HG03432 (cell line): ENCODE data around the gene MYO5A.

Source experiments
- ATAC-seq: cut with Tn5 transposase; IDR thresholded peaks from one replicate; pipeline ENCODE4 v1.9.1; 2021; ENCODE audit warnings: mild to moderate bottlenecking, moderate library complexity; ENCODE audit not compliant: unreplicated experiment

MYO5A gene

DNA sequence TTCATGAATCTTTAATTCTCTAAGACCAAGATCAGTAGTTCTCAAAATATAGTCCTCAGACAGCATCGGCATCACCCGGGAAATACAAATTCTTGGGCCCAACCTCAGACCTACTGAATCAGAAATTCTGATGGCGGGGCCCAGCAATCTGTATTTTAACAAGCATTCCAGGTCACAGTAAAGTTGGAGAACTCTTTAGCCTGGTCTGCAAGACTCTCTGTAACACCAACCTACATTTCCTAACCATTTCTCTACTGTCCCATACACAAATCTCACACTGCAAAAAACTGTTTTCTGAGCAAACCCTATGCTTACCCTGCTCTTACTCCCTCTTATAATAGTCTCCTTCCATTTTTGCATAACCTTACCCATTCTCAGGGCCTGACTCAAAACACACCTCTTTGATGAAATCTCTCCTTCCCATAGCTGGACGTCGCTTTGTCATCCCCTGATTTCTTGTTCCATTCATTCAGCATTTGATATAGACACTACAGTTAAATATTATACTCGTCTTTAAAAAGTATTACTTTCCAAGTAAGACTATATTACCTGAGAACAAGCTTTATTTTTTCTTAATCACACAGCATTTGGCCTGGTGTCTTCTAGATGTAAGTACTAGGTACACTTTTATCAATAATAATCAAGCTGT, 149.8 kb downstream of the MYO5A start:
- peak; percentile 63 for ATAC-seq

DNA sequence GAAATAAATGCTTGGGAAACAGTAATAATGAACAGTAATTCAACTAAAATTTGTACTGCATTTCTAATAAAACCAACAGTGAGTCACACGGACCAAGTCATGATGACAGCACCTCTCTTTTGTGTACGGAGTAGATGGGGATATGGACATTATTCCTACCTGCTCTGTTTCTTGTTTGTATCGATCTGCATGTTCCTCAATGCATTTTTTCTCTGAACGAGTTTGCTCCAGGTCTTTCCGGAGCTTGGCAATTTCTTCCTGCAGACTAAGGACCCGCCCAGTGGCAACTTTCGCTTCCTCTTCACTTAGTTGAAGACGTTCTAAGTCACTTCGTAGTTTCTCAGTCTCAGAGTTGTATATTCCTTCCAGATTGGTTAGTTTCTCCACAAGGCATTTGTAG, 158.7 kb downstream of the MYO5A start:
- ATAC-seq: peak; percentile 45

DNA sequence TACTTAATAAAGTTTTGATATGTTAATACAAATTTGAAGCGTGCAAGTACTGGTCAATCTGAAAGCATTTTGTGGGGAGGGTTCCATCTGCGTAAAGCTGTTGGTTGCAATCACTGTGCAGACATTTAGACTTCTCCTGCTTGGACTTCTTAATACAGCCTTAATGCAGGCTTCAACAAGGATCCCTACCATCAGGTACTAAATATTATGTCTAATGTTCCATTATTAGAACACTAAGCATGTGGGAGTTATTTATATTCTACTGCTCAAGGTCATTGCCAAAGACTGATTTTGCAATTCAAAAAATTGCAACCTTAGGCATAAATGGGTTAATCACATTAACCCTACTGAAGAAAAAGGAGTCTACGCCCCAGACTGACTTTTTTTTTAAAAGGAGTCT, 159.2 kb downstream of the MYO5A start:
- ATAC-seq: no peak

DNA sequence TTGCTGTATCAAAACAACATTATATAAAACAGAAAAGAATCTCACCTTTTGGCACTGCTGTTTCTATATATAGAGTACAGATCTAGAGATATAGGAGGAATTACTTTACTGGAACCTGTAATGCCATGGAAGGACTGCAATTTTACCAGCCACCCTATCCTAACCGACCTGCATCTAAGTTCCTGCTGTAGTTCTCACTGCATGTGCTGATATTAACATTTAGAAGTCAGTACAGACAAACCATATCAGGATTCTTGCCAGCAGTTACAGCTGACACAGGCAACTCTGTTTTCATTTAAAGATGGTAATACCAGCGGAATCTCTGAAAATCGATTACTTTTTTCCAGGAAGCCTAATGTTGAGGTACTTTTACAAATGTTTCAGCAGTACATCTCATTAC, 159.7 kb downstream of the MYO5A start:
- ATAC-seq: no peak

DNA sequence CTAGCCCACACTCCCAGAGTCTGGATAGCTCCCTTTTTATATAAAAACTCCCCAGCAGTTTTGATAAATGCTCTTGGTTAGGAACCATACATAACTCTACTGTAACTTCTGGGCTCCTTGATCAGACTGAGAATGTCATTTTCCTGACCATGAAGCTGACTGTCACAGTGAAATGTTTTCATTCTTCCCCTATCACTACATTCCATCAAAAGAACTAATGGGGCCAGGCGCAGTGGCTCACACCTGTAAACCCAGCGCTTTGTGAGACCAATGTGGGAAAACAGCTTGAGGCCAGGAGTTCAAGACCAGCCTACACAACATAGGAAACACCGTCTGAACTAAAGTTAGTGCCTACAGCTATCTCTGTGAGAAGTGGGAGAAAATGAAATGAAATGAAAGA, 160.3 kb downstream of the MYO5A start:
- ATAC-seq: no peak

GRCh38 chr15:52362497-52362896, 166.2 kb downstream of the MYO5A start:
- no peak for ATAC-seq

DNA sequence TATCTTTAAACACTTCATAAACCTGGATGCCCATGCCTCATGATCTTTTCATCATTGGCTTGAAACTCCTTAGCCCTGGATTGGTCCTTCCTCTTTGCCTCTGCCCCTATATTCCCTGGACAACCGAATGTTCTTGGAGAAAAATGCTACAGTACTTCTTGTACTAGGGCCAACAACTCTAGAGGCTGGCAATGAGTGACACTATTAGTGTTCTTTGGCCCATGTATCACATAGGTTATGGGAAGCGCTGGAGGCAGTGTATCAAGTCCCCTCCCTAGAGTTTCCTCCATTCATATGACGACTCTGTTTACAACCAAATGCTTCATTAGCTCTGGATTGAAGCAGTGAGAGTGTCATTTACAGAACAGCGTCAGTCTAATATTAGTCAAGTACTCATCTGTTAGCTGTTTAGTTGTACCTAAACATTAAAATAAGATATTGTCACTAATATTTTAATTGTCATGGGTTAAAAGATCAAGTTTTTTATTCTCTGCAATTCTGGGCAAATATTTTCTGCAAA, 166.6 kb downstream of the MYO5A start:
- no peak for ATAC-seq

DNA sequence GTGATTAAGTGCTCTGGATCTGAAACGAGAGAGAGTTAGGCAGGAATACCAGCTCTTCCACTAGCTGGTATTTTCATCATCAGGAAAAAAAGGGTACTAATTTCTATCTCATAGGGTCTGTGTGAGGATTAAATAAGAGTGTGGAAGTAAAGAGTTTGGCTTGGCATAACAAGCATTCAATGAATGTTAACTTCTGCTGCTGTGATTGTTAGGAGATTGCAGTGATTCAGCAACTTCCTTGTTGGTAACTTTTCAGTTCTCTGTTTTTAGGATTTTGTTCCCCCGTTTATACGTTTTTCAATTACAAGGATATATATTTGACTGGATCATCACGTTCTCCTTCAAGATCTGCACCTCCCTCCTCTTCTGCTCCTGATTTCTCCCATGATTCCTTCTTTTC, 167.2 kb downstream of the MYO5A start:
- no peak for ATAC-seq

- no peak for ATAC-seq
Measured at GRCh38 chr15:52360229-52361203, 168.2 kb downstream of the MYO5A start.

DNA sequence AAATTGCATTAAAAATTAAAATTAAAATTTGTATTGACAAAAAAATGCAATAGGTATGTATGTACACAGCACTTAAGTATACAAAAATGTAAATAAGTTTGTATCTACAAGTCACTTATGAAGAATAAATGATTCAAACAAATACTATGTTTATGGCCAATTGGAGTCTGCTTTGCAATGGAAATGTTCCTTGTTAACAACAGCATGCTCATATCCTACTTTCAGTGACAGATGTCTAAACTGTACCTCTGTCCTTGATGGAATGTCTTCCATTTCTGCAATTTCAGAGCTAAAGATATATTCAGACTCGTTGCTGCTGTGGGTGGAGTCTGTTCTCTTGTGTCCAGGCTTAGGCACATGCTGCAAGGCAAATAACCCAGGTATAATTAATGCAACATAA, 169.0 kb downstream of the MYO5A start:
- ATAC-seq: no peak

- no peak for ATAC-seq
Measured at GRCh38 chr15:52357949-52358348, 170.7 kb downstream of the MYO5A start.

GRCh38 chr15:52352086-52352485, 176.6 kb downstream of the MYO5A start:
- ATAC-seq: no peak

DNA sequence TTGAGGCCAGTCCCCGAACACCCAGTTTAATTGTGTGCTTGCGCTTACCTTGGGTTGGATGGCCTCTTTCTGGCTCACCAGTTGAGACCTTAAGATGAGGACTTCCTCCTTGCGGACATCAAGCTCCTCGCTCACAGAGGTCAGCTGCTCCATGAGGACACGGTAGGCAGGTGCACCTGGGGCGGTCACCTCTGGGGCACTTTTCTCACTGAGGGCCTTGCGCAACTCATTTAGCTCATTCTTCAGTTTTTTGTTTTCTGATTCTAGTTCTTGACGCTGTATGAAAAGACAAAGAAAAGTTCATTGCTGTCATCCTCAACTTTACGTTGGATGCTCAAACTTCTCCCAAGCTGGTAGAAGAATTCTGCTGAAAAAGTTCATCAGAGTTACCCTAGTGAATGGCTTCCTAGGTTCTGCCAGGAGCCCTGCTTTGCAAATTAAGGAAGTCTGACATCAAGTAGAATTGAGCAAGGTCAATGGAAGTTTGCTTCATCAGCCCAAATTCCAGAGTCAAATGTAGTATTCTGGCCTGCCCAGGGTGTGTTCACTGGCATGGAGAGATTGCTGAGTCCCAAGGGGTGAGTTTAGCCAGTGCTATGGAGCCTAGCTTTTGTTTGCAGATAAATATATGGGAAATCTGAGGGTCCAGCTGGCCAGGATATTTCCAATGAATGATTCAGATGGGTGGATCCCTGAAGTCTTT, 177.3 kb downstream of the MYO5A start:
- ATAC-seq: no peak

- ATAC-seq: no peak
Measured at GRCh38 chr15:52350423-52350822, 178.3 kb downstream of the MYO5A start.

- no peak for ATAC-seq
Measured at GRCh38 chr15:52349052-52349700, 179.5 kb downstream of the MYO5A start.

DNA sequence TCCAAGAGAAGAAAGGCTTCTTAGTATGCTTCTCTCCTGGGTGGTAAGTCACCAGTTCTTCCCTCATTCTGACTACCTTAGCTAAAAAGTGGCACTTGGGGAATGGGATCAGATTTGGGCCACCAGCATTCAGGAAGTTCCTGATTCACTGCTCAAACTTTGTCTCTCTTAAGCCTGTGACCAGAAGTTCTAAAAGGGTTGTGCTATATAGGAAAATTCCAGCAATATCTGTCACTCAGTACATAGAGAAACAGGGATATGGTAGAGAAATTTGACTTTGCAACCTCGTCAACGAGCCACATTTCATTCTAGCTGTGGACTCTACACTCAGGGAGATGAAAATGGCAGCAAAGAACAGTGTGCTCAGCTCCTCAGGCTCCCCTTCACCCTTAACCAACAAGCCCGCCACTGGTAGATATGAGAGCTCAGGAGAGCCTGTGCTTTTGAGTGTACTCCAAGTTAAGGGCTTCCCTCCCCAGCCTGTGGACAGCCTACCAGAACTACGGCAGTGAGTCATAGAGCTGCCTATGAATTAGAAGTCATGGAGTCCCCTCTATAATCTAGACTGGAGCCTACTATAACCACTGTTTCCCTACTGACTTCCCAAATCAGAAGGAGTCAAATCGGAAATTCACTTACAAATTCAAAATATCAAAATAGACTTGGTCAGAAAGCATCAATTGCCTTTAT, 180.5 kb downstream of the MYO5A start:
- ATAC-seq: no peak

DNA sequence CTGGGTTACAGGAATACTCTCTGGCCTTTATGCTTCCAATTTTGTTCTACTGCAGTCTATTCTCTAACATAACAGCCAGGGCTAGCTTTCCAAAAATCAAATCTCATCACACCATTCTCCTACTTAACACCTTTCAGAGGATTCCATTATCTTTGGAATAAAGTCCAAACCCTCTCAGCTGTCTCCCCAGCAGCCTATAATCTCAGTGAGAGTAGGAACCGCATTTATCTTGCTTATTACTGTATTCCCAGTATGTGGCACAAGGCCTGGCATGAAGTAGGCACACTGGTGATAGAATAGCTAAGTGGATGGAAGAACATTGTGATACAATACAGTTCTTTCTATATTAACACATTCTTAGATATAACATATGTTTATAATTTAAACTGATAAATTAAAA, 184.1 kb downstream of the MYO5A start:
- no peak for ATAC-seq

DNA sequence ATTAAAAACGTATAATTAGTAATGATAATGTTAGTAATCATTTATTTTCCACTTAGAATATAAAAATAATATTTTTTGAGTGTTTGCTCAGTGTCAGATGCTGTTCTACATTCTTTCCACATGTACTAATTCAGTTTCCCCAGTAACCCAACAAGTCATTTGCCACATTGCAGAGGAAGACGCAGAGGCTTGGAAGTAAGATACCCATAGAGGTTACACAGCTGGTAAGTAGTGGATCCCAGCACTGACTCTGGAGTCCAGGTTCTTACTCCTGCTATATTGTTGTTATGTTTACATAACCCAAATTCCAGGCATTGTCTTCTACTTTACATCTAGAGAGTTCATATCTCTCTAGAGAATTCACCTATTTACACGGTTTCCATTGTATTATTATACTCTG, 184.8 kb downstream of the MYO5A start:
- ATAC-seq: no peak

- no peak for ATAC-seq
Measured at GRCh38 chr15:52340093-52340492, 188.6 kb downstream of the MYO5A start.

DNA sequence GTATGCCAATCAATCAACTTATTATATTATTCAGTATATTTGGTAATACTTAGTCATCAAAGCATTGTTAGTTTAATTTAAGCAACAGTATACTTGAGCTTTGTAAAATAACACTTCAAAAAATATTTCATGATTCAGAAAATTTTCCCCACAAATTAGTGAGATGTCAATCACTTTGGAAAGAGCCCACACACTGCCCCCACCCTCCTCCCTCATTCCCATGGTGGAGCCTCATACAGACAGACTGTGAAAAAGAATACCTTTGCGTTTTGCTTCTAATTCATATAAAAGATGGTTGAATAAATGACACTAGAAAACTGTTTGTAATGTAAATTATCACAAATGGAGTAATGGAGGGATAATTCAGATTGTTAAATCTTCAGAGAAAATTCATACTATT, 189.8 kb downstream of the MYO5A start:
- no peak for ATAC-seq
